Measurements from ENCODE around the gene MED9.

DNA sequence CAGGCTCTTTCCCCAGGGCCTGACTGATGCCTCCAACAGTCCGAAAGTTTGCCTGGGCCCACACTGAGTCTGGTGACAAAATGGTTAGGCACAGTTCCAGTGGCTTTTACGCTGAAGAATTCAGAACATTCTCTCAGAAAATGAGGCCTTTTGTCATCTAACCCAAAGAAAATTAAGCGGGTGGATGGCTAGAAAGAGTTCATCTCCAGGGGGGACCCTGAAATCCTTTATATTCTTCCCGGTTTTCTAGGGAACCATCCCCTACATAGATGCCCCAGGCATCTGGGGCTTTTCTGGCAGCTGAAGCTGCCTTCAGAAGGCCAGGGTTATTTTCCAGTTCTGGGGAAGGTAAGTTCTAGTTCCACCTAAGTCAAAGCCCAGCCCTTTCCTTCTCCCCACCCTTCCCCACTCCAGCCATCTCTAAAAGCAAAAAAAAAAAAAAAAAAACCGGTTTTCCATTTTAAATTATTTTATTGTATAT, 17.2 kb downstream of the MED9 start:
- TF ChIP-seq, protein P1, sequence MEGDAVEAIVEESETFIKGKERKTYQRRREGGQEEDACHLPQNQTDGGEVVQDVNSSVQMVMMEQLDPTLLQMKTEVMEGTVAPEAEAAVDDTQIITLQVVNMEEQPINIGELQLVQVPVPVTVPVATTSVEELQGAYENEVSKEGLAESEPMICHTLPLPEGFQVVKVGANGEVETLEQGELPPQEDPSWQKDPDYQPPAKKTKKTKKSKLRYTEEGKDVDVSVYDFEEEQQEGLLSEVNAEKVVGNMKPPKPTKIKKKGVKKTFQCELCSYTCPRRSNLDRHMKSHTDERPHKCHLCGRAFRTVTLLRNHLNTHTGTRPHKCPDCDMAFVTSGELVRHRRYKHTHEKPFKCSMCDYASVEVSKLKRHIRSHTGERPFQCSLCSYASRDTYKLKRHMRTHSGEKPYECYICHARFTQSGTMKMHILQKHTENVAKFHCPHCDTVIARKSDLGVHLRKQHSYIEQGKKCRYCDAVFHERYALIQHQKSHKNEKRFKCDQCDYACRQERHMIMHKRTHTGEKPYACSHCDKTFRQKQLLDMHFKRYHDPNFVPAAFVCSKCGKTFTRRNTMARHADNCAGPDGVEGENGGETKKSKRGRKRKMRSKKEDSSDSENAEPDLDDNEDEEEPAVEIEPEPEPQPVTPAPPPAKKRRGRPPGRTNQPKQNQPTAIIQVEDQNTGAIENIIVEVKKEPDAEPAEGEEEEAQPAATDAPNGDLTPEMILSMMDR (IDR thresholded peaks at IDR 0.05; ENCODE audit: borderline replicate concordance, extremely low read depth, low read length, poor library complexity, severe bottlenecking), result no peak
- no peak for TF ChIP-seq EZH2 (IDR thresholded peaks at IDR 0.05; ENCODE audit: borderline replicate concordance, low read depth, low read length, severe bottlenecking)
